Left lung (tissue), 10 donors: ENCODE data around the gene RPTOR. TPM values are rescaled to one million over a fixed set of nuclear protein-coding genes. Genes with fewer than 3 reads are reported as not detected.
A peak's percentile ranks its signal among the peaks of the same experiment; 100 is the strongest.

Experiments
- ATAC-seq: fragments of 200-7000 bp; cut with Tn5 transposase; one replicate; pipeline ENCODE4 v1.9.1; 2020; ENCODE audit warnings: moderate library complexity
- DNase-seq, 4 donors: peaks; one replicate each; pipeline ENCODE4 v3.0.0-alpha.2; 2013 to 2020
- H3K27ac ChIP-seq, 2 donors: fragments of 200-600 bp; sonication (generic) in 1 of 2; one replicate each; pipeline versions ENCODE4 v1.5.0 to v1.8.0; 2020 to 2021
- H3K27me3 ChIP-seq, 2 donors: fragments of 200-600 bp; sonication (generic) in 1 of 2; one replicate each; pipeline versions ENCODE4 v1.5.0 to v1.8.0; 2020 to 2021
- H3K36me3 ChIP-seq, 2 donors: fragments of 200-600 bp; sonication (generic) in 1 of 2; one replicate each; pipeline versions ENCODE4 v1.5.0 to v1.8.0; 2020 to 2021
- H3K4me1 ChIP-seq, 2 donors: fragments of 200-600 bp; one replicate each; pipeline ENCODE4 v1.8.0; 2021
- H3K4me3 ChIP-seq, 2 donors: fragments of 200-600 bp; sonication (generic) in 1 of 2; one replicate each; pipeline versions ENCODE4 v1.5.0 to v1.8.0; 2020 to 2021; ENCODE audit warnings: mild to moderate bottlenecking in 1 of 2
- H3K9me3 ChIP-seq, 2 donors: fragments of 200-600 bp; sonication (generic) in 1 of 2; one replicate each; pipeline versions ENCODE4 v1.5.0 to v1.8.0; 2020 to 2021
- intact Hi-C, 2 donors: fragments of 100-400 bp; cut with DNase I; formaldehyde crosslinking; loops; one replicate each; pipeline versions ENCODE4 v1.11.2 to v1.14.2; 2022
- polyA plus RNA-seq, 6 donors: library from polyadenylated mRNA; unstranded; fragments of 120-200 nt; gene quantifications; one replicate each; pipeline ENCODE4 v1.2.1, GENCODE V29; 2013; ENCODE audit not compliant: insufficient read length in 6 of 6
- total RNA-seq, 2 donors: library from RNA; stranded (reverse); fragmentation: NEBNext Ultra II Directional; extraction: Animal tissue kit (Norgen Biotek cat#: 25700); gene quantifications; one replicate each; pipeline ENCODE4 v1.2.1, GENCODE V29; 2021
- TF ChIP-seq, protein P1 (sequence below), 2 donors: fragments of 200-600 bp; sonication (generic) in 1 of 2; IDR thresholded peaks; one replicate each; pipeline versions ENCODE4 v1.5.0 to v1.8.0; 2021; ENCODE audit warnings: antibody characterized with exemption in 2 of 2
- donor health status: DM: no; HTN: yes; CAD: no.
- donor health status: DM: no; HTN: no; CAD: no.

RPTOR gene
- total and polyA plus RNA-seq, 8 donors: 14.2 to 39.2 (median 20.7) TPM

DNA sequence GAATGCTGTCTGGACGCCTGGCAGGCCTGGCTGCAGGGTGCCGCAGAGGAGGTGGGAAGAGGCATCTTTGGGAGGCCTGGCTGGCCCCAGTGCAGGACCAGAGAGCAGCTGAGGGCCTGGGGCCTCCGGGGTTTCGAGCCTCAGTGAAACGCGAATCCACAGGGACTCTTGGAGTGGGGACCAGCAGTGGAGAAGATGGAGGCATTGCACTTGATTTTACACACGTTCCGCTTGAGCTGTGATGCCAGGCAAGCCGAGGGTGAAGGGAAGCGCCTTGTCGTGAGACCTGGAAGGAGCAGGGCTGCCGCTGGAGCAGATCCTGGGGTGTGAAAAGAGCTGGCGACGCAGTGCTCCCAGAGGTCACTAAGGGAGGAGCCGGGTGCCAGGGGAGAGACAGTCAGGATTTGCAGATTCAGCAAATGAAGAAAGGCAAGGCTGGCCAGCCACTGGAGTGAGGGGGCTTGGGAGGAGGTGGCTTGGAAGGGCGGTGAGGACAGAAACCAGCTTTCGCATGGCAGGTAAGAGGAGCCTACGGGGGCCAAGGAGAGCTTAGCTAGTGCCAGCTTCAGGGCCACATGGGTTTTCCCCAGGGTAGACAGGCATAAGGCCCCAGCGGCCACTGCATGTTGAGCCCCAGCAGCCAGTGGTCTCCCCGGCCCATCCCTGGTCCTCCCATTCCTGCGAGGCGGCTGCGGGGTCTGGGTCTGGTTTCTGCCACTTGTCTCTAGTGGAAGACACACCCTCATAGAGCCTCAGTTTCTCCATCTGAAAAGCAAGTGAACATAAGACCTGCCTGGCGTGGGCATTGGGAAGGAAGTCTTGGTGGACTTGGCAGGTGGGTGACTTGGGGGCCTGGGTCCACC is 271.8 kb downstream of the RPTOR start:
- TF ChIP-seq, protein P1, sequence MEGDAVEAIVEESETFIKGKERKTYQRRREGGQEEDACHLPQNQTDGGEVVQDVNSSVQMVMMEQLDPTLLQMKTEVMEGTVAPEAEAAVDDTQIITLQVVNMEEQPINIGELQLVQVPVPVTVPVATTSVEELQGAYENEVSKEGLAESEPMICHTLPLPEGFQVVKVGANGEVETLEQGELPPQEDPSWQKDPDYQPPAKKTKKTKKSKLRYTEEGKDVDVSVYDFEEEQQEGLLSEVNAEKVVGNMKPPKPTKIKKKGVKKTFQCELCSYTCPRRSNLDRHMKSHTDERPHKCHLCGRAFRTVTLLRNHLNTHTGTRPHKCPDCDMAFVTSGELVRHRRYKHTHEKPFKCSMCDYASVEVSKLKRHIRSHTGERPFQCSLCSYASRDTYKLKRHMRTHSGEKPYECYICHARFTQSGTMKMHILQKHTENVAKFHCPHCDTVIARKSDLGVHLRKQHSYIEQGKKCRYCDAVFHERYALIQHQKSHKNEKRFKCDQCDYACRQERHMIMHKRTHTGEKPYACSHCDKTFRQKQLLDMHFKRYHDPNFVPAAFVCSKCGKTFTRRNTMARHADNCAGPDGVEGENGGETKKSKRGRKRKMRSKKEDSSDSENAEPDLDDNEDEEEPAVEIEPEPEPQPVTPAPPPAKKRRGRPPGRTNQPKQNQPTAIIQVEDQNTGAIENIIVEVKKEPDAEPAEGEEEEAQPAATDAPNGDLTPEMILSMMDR (IDR thresholded peaks at IDR 0.05): no peak
- Histone ChIP-seq H3K4me1 (peaks cover 0 to 21% of the 10 kb centered on the region in 2 donors), H3K4me3 (no peak overlapping the region), H3K27me3 (no peaks in the 10 kb centered on the region), H3K27ac (no peak overlapping the region), H3K36me3 (no peaks in the 10 kb centered on the region), H3K9me3 (no peaks in the 10 kb centered on the region)
- intact Hi-C loops: no loop called here
- DNase-seq: peak in 2 of 4 donors; percentile 25 to 67
- ATAC-seq: no peak

DNA sequence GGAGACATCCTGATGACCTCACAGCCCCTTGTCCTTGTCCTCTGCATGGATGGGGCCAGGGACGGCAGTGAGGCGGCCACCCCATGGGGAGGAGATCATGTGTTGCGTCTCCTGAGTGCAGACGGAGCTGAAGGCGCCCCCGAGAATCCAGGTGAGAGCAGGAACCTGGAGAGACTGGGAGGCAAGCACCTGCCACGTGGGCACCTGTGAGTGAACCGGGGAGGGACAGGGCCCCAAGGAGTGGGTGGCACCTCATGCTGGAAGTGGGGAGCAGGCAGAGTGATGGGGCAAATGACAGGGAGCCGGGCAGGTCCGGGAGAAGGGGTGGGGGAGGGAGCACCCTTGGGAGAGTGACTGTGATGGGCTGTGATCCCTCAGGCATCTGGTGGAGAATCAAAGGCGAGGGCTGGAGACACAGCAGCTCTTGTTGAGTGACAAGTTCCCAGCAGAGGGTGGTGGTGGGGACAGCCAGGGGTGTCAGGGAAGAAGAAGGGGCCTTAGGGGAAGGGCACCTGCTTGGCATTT is 272.7 kb downstream of the RPTOR start:
- H3K4me1 ChIP-seq: peaks cover 0 to 21% of the 10 kb centered on the region in 2 donors
- intact Hi-C loops: no loop called here
- H3K9me3 ChIP-seq: no peaks in the 10 kb centered on the region
- no peak overlapping the region for H3K4me3 ChIP-seq
- H3K36me3 ChIP-seq: no peaks in the 10 kb centered on the region
- TF ChIP-seq, protein P1 (IDR thresholded peaks at IDR 0.05): no peak
- no peak overlapping the region for H3K27ac ChIP-seq
- DNase-seq: peak in 2 of 4 donors; percentile 19 to 44
- ATAC-seq: no peak
- no peaks in the 10 kb centered on the region for H3K27me3 ChIP-seq

DNA sequence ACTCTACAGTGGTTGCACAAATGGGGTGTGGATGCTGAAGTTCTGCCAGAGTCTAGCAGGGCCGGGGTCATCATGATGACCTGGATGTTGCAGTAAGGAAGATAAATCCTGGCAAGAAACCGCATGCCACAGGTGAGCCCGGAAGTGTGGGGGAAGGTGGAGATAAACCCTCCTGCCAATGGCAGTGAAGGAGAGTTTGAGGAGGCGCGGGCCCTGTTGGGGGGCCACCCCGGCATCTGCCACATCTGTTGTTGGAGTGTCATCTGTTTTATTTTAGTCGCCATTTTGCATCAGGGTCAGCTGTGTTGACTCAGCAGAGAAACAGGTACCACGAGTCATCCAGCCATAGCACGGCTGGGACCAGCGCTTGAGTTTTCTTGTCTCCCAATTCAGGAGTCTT is 273.2 kb downstream of the RPTOR start:
- Histone ChIP-seq H3K4me1 (peaks cover 0 to 21% of the 10 kb centered on the region in 2 donors), H3K27ac (no peak overlapping the region), H3K9me3 (no peaks in the 10 kb centered on the region), H3K27me3 (no peaks in the 10 kb centered on the region), H3K4me3 (no peak overlapping the region), H3K36me3 (peaks cover 0 to 2% of the 10 kb centered on the region in 2 donors)
- intact Hi-C loops: no loop called here
- ATAC-seq: no peak
- TF ChIP-seq, protein P1 (IDR thresholded peaks at IDR 0.05): no peak
- peak in 2 of 4 donors; percentile 14 to 51 for DNase-seq

DNA sequence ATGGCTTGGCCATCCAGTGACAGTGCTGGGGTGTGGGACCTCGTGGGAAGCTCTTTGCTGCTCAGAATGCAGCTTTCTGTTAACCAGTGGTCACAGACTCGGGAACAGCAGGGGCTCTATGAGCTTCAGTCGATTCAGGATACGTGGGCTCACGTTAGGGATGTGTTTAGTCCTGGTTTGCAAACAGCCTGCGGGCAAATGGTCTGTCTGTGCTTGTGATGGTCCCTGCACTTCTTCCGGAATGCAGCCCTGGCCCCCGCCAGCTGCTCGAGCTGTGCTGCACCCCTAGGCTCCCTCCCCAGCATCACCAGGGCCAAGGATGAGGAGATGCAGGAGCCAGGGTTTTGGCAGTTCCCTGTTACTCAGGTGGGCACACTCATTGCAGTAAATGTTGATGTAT is 274.2 kb downstream of the RPTOR start:
- intact Hi-C loops: no loop called here
- DNase-seq: peak in 1 of 4 donors; percentile 38
- Histone ChIP-seq H3K4me3 (no peak overlapping the region), H3K27ac (peak overlapping the region in 1 of 2 donors; percentile 87), H3K36me3 (peaks cover 0 to 12% of the 10 kb centered on the region in 2 donors), H3K4me1 (peaks cover 0 to 21% of the 10 kb centered on the region in 2 donors), H3K27me3 (no peaks in the 10 kb centered on the region), H3K9me3 (no peaks in the 10 kb centered on the region)
- TF ChIP-seq, protein P1 (IDR thresholded peaks at IDR 0.05): no peak
- ATAC-seq: no peak

DNA sequence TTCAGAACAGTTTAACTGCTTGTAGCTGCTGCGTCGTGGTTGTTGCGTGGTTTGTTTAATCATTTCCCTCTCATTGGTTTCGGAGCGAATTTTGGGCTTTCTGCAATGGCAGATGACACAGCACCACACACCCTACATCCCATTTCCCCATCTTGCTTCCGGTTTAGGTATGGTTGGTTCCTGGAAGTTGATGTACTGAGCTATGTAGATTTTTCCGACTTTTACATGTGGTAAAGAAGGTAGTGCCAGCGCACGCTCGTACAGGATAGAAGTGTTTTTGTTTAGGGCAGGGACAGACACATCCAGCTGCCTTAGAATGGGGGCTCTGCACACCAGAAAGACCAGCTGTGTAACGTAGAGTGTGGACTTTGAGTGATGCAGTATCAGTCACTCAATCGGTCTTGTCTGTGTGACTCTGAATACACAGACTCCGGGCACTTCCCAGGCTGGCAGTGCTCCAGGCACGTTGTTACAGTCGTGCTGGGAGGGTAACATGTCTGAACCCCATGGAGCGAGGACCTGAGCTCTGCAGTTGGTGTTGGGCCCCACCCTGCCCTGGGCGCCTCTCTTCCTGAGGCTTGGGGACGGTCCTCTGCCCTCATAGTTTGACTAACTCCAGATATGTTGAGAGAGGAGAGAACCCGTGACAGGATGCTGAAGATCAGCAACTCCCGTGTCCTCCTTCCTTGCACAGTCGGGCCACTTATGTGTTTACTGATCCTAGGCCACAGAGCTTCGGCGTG is 275.0 kb downstream of the RPTOR start:
- intact Hi-C loops: no loop called here
- DNase-seq (peak in 2 of 4 donors; percentile 30 to 61), ATAC-seq (no peak)
- TF ChIP-seq, protein P1 (IDR thresholded peaks at IDR 0.05): no peak
- Histone ChIP-seq H3K4me3 (no peak overlapping the region), H3K27me3 (no peaks in the 10 kb centered on the region), H3K9me3 (no peaks in the 10 kb centered on the region), H3K36me3 (peaks cover 0 to 16% of the 10 kb centered on the region in 2 donors), H3K27ac (peak overlapping the region in 1 of 2 donors; percentile 87), H3K4me1 (peaks cover 0 to 25% of the 10 kb centered on the region in 2 donors)
